ENCODE data around the gene ERO1B. TPM values are rescaled to one million over a fixed set of nuclear protein-coding genes. Genes with fewer than 3 reads are reported as not detected.

The ERO1B gene
- total RNA-seq, 1 donor from 2014 or later, result 3.2 TPM

DNA sequence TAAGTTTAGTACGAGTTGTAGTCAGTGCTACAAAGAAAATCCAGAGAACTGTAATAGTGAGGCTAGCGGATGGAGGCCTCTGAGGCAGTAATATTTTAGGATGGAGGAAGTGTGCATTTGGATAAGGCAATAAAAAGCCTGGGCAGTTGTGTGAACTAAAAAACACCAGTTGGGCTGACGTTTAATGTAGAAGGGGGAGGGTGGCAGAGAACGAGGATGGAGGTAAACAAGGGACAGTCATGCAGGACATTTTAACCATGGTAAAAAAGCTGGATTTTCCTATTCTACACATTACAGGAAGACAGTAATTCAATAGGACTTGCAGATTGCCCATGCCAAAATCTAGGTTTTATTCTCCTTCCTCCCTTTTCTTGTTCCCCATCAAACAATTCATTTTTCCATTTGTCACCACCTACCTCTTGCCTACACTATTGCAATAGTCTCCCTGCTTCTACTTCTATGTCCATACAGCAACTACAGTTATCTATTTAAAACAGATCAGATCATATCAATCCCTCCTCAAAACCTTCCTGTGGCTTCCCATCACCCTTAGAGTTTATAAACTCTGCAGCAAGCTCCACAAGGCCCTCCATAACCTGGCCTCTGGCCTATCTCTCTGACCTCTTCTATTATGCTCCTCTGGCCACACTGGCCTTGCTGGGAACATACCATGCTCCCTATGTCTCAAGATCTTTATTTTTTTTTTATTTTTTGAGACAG, 27.7 kb downstream of the ERO1B start:
- no peak for DNase-seq (ENCODE audit: low read depth in 2 of 2)

DNA sequence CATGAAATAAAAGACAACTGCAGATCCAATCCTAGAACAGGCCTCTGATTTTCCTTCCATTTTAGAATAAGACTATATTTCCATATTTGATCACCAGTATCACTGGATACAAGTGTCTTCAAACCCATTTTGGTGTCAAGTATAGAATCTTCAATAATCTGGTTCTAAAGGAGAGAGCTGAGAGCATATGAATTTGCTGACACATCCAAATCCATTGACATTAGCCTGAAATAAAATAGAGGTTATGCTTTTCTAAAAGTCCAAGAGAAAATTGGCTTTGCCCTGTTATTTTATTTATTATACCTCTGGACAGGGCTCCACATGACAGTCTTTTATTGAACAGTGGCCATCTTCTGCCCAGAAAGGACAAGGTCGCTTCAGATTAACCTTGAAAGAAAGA, 28.6 kb downstream of the ERO1B start:
- no peak for DNase-seq (ENCODE audit: low read depth in 2 of 2)

DNA sequence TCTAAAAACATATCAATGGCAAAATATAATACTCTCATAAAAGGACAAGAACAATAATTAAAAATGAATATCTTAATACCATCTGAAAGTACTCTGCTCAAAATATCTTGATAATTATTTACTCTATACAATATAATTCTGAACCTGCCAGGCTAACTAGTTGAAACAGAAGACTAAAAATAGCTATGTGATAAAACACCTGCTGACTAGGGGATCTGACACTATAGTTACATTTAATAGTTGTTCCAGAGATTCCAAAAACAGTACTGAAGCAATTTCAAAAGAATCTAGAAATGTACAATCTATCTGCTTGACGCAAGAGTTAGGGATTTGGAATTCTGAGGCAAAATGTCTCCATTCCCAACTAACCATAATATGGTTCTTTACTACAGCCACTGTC, 30.2 kb downstream of the ERO1B start:
- no peak for DNase-seq (ENCODE audit: low read depth in 2 of 2)

DNA sequence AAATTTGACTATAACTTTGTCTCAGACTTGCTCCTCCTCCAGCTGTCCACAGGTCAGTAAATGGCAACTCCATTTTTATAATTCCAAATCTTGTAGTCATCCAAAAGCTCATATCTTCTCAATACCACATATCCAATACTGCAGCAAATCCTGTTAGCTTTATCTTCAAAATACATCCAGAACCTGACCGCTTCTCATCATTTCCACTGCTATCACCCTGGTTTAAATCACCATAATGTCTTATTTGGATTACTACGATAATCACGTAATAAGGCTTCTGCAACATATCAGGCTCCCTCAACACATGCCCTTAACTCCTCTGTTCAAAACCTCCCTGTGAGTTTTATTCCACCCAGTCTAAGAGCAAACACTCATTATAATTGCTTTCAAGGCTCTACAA, 34.5 kb downstream of the ERO1B start:
- no peak for DNase-seq (ENCODE audit: low read depth in 2 of 2)

DNA sequence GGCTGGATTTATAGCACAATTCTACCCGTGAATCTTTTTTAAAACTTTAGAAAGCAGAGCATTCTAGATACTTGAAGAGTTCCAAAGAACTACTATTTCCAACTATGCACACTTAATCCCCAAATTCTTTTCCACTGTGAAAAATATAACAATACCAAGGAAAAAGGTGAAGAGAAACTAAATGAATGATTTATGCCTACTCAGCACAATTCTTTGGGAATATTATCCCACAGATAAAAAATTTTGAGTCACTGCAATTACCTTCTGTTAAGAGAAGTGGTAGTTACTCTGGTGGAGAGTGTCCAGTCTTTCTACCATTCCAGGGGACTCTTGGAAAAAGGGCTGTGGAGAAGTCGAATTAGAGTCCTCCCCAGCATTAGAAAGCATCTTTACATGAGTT, 39.2 kb downstream of the ERO1B start:
- no peak for DNase-seq (ENCODE audit: low read depth in 2 of 2)

DNA sequence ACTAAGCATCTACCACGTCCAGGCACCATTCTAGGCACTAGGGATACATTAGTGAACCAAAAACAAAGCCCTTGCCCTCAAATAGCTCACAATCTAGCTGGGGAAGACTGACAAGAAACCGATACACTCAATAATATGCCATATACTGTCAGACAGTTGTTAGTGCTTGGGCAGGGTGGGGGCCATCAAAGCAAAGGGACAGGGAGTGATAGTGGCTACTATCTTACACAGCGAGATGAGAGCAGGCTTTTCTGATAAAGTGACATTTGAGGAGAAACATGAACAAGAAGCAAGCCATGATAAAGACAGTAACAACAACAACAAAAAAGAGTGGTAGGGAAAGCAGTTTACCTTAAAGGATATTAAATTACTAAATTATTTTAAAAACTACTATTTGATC, 41.1 kb downstream of the ERO1B start:
- DNase-seq (ENCODE audit: low read depth in 2 of 2), result no peak

DNA sequence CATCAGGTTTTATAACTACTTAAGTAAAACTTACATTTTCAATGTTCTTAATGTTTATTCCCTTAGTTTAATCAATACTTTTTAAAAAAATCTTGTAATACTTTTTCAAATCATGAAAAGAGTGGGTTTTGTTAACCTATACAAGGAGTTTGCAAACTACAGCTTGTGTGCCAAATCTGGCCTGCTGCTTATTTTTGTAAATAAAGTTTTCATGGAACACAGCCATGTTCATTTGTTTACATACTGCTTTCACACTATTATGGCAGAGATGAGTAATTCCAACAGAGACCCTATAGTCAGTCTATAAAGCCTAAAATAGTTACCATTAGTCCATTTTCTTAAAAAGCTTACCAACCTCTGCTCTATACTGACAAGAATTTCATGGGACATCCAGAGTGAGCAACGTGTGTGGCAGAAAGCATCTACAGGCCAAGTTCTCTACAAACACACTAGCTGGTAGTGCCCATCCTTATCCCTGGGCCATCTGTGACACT, 42.6 kb downstream of the ERO1B start:
- no peak for DNase-seq (ENCODE audit: low read depth in 2 of 2)

DNA sequence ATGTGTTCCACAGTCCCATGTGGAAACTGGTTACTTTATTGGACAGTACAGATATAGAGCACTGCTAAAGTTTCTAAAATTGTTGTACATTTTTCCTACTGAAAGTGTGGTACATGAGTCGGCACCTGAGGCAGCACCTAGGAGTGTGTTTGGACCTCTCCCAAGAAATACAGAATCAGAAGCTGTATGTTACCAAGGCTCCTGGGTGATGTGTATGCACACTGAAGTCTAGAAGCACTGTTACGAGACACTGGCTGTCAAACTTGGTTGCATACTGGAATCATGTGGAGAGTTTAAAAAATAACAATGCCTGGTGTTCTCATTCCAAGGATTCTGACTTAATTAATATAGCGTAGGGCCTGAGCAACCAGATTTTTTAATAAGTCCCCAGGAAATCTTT, 46.6 kb downstream of the ERO1B start:
- DNase-seq (ENCODE audit: low read depth in 2 of 2), result no peak

DNA sequence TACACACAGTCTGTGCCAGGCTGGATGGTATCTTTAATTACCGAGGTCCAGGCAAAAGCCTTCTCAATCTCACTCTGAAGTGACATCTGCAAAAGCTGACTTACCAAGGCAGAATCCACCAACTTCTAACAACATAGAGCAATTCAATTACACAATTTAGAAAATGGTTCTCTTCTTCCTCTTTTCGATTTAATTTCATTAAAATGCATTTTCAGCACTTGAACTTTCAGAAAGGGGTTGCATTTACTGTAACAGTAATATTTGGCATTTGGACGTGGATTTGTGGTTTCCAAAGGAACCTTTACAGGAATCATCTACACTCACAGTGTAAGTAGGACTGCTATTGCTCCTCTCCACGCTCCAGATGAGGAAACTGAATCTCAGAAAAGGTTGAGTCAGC, 53.3 kb downstream of the ERO1B start:
- no peak for DNase-seq (ENCODE audit: low read depth in 2 of 2)

DNA sequence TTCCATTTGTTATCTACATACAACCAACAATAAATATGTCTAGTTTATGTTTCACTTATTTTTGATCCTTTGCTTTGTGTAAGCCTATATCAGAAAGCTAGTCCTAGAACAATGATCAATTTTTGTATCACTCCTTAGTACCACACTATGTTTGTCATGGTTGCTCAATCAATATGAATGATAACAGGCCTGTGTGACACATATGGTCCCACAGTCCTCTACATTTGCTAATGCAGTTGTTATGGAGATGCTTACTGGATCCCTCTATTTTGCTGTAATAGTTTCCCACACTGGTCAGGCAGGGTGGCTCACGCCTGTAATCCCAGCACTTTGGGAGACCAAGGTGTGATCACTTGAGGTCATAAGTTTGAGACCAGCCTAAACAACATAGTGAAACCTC, 59.1 kb downstream of the ERO1B start:
- no peak for DNase-seq (ENCODE audit: low read depth in 2 of 2)

DNA sequence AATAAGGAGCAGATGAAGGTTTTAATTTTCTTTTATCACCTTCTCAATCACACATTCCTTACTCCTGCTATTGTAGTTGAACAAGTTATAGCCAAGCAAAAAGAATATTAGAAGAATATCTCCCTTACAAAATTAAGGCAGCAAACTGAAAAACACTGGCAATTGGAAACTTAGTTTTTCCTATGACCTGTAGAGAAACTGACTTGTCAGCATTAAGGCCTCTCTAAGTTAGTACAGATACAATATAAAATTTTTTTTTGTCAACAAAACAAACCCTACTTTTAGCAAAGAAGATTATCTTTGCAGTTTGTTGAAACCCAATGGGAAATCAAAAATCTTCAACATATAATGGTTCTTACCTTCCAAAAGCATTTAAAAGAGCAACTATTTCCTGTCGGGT, 61.3 kb downstream of the ERO1B start:
- no peak for DNase-seq (ENCODE audit: low read depth in 2 of 2)

DNA sequence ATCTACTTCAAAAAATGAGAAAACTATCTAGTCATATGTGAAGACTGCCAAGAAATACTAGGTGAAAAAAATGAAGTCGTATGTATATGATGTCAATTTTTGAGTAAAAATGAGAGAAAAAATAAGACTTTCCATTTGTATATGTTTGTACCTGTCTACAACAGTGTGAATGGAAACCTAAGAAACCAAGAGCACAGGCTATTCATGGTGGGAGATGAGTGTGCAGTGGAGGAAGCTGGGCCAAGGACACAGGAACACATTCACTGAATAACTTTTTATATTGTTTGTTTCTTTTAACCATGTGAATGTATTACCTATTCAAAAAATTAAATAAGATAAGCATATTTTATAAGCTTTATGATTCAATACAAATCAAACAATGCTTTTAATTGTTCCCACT, 67.0 kb downstream of the ERO1B start:
- DNase-seq (ENCODE audit: low read depth in 2 of 2), result no peak

DNA sequence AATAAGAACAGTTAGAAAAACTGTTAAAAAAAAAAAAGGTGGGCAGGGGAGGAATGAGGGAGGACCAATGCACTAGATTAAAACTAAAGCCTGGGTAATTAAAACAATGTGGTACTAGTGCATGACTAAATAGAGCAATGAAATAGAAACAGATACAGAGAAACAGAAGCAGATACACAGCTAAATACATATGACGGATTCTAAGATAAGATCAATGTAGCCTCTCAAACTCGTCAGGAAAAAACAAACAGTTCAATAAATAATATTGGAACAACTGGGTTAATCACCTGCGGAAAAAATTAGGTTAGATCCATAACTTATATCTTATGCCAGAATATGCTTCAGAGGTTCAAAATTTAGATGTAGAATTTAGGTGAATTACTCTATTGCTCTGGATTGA, 68.2 kb downstream of the ERO1B start:
- DNase-seq (ENCODE audit: low read depth in 2 of 2), result no peak

DNA sequence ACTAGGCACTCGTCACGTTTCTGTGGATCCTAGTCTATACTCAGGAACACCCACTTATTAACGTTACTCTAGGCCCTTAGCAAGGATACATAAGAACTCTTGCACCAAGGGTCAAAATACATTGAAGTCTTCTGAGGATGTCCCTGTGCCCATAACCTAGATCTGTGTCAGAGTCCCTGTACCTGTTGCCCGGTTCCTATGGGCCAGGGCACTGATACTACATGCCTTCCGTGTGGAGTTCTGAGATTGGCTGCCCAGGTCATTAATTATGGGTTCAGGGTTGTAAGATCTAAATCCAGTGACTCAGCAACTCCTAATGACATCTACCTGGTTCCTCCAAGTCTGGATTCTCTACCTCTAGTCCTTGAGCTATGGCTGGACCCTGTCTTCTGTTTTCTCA, 69.9 kb downstream of the ERO1B start:
- no peak for DNase-seq (ENCODE audit: low read depth in 2 of 2)

DNA sequence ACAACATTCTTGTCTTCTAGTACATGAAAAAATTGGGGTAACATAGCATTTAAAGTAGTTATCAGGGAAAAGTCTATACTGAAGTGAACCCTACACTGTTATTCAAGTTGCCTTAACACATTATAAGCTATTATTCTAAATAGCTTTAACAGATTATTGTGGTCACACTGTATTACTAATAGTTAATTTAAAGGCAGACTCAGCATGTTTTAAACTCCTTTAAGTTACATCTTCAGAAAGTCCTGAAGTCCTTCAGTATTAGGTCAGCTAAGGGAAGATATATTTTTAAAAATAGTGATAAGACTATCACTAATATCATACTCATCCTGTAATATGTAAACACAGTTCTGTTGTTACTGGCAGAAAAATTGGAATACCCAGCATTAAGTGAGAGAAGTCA, 72.0 kb downstream of the ERO1B start:
- DNase-seq (ENCODE audit: low read depth in 2 of 2), result no peak

DNA sequence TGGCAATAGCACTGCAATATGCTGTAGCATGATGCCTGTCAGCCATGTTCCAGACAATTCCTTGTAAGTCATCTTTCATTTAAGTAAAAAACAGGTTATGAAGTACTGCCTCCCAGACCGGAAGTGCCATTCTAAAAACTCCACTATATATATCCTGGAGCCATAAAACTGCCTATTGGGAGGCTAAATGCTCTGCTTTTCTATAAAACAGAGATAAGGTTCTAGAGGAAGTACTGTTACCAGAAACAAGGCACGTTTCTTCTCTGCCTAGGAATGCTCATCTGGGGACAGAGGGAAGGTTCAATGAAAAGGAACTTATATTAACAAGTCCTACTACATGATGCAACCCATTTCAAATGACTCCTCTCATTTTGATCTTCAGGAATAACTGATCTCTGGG, 72.6 kb downstream of the ERO1B start:
- no peak for DNase-seq (ENCODE audit: low read depth in 2 of 2)

DNA sequence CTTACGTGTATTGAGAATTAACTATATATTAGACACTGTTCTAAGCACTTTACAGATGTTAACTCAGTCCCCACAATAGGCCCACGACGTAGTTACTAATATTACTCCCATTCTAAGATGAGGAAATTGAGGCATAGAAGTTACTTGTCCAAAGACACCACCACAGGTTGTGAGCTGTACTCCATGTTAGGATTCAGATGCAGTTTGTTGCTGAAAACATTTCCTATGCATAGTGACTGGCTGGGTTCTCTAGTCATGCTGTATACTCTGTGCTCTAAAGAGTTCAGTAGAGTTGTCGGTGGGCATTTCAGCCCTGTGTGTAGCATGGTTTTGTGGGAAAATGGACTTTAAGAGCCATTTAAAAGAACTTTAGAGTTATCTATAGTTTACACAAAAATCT, 74.2 kb downstream of the ERO1B start:
- no peak for DNase-seq (ENCODE audit: low read depth in 2 of 2)

DNA sequence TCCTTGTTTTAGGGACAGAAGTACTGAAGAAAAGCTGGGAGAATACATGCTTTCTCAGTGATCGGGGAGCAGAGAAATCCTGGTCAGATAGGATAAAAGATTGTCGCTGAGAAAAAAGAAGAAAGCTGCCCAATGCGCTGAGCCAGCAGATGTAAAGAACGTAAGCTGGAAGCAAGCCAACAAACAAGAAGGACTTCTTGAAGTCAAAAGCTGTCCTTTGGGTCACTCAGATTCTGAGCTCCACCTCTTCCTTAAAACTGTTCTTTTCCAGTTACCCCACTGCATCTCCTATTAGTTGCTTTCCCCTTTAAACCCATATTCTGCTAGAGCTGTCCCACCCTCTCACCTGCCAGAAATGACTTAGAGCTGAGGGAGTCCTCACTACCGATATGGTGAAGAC, 74.6 kb downstream of the ERO1B start:
- DNase-seq (ENCODE audit: low read depth in 2 of 2), result no peak

DNA sequence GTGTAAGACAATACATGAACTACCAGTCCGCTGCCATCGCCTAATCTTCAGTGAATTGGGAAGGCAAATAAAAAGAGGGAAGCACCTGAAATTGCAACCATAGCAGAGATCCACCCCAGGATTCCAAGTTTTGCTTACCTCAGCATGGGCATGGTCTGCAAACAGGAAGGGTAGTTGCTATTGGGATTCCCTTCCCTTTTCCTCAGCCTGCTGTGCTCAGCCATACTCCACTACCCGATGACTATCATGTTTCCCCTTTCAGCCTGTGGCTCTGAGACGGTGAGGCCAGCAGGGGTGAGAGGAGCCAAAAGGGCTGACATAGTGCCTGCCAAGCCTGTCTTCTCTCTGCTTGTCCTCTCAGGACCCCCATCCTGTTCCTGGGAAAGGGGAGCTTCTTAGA, 75.2 kb downstream of the ERO1B start:
- peak in 1 of 2 donors; percentile 11 for DNase-seq (ENCODE audit: low read depth in 2 of 2)

DNA sequence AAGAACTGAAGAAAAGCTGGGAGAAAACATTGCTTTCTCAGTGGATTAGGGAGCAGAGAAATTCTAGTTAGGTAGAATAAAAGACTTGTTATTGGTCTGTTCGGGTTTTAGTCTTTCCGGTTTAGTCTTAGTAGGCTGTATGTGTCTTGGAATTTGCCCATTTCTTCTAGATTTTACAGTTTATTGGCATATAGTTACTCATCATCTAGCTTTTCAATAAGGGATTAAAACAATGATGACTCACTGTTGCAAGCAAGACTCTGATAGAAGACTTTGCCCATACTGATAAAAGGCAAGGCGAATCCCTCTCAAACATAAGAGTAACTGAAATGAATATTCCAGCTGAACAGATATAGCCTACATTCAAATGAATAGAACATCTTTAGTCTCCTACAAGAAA, 77.1 kb downstream of the ERO1B start:
- no peak for DNase-seq (ENCODE audit: low read depth in 2 of 2)

DNA sequence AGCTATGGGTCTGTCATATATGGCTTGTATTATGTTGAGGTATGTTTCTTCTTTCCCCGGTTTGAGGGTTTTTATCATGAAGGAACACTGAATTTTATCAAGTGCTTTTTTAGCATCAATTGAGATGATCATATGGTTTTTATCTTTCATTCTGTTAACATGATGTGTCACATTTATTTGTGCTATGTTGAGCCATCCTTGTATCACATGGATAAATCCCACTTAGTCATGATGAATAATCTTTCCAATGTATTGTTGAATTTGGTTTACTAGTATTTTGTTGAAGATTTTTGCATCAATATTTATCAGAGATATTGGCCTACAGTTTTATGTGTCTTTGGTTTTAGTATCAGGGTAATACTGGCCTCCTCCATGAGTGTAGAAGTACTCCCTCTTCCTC, 77.7 kb downstream of the ERO1B start:
- no peak for DNase-seq (ENCODE audit: low read depth in 2 of 2)

DNA sequence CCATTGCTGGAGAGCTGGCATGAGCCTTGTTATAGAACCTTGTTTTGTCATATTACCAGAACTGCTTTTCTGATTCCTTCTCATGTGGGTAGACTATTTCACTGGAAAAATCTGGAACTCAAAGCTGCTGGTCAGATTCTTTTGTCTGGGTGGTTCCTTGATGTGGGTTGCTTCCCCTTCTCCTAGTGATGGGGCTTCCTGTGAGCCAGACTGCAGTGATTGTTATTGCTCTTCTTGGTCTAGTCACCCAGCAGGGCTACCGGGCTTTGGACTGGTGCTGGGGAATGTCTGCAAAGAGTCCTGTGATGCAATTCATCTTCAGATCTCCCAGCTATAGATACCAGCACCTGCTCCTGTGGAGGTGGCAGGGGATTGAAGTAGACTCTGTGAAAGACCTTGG, 80.0 kb downstream of the ERO1B start:
- DNase-seq (ENCODE audit: low read depth in 2 of 2), result no peak

DNA sequence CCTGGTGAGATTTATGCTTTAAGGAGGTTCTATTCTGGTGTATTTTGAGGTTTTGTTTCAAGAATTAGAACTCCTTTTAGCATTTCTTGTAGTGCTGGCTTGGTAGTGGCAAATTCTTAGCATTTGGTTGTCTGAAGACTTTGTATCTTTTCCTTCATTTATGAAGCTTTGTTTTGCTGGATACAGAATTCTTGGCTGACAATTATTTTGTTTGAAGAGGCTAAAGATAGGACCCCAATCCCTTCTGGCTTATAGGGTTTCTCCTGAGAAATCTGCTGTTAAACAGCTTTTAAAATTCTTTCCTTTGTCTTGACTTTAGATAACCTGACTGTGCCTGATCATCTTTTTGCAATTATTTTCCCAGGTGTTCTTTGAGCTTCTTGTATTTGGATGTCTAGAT, 80.8 kb downstream of the ERO1B start:
- no peak for DNase-seq (ENCODE audit: low read depth in 2 of 2)

DNA sequence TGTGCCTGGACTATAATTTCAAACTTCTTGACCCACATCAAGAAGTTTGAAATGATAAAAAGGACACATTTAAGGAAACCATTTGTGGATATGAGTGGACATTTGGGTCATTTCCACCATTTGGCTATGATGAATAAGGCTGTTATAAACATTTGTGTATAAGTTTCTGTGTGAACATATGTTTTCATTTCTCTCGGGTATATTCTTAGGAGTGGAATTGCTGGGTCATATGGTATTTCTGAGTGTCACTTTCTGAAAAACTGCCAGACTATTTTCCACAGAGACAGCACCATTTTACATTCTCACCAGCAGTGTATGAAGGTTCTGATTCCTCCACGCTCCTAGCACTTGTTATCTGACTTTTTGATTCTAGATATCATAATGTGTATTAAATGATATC, 88.6 kb downstream of the ERO1B start:
- DNase-seq (ENCODE audit: low read depth in 2 of 2), result no peak
